ENCODE data around the gene FEZ2.

The FEZ2 gene

DNA sequence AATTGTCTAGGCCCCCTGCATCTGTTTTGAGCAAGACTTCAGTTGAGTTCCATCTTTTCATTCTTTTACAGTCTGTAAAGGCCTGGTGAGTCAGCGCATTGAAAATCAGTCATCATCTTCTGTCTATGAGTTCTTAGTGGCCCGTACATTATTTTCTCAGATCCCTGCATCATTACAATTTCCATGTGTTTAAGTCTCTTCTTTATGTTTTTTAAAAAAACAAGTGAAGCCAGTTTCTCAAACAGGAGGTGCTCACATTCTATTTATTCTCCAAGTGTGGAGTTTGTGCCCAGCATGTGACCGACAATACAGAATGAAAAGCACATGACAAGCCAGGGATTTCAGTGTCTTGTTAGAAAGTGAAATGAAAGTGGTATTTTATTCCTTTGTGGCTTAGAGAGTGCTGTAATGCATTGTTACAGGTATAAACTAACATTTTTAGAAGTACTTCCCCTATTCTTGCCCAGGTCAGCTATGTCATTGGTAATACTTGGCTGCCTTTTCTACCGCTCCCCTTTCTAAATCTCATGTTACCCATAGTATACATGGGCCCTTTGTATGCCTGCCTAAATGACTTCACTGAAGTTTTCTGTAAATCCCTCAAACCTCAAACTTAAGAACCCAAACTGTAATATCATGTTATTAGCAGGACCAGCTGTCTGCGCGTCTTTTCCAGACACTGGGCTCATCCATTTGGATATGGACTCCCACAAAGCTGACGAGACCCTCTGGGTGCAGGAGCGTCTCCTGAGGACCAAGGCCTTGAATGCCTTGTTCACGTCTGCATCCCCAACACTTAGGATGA lies 67.6 kb downstream of the FEZ2 start:
- DNase-seq (ENCODE audit: low read depth in 3 of 3): no peak

- no peak for DNase-seq (ENCODE audit: low read depth in 3 of 3)
Measured at GRCh38 chr2:36528766-36529392, 69.1 kb downstream of the FEZ2 start.

DNA sequence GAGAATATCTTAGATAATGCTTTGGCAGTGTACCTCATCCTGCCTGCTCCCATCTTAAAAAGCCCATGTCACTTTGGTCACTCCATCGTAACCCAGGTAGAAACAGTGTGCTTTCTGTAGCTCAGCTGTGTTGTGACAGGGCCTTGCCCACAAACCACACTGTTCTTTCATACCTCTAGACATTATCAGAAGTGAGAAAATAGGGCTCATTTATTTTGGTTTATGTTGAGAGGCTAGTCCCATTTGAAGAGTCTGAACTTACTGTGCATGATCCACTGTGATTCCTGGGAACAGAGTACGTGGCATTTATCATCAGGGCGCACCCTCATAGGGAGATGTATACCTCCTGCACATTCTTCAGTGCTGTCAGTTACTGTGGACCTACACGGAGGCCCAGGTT lies 69.7 kb downstream of the FEZ2 start:
- no peak for DNase-seq (ENCODE audit: low read depth in 3 of 3)

DNA sequence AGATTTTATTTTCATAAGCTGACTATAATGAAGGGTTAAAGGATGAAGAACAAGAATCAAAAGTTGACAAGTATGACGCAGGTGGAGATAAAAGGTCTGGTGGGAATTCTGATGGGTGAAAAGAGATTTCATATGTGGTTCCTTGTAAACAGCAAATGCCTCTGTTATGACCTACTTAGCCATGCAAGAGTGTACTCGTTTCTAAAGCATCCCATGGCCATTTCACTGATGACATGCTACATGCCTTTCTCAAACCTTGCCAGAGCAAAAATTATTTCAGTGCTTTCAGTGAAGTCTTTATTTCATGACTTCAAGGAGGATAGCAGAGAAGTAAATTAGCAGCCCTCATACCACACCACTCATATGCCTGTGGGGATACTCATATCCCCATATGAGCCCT lies 71.7 kb downstream of the FEZ2 start:
- DNase-seq (ENCODE audit: low read depth in 3 of 3): no peak

GRCh38 chr2:36525245-36525644 lies 72.7 kb downstream of the FEZ2 start:
- no peak for DNase-seq (ENCODE audit: low read depth in 3 of 3)

GRCh38 chr2:36523153-36523552 lies 74.8 kb downstream of the FEZ2 start:
- no peak for DNase-seq (ENCODE audit: low read depth in 3 of 3)

DNA sequence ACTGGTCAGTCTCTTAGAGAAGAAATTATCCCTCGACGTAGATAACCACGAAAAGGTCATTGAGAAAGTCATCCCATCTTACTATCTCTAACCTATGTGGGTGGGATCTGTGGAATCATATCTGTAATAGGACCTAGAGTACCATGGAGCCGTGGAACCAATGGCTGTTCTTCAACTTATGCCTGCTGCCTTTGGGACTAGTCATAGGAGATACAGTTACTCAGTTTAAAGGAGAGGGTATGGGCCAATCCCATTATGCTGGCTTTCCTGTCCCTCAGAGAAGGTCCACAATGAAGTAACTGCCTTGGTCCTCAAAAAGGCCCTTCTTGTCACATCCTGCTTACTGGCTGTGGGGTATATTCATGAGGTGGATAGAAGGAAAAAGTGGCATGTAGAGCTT lies 77.5 kb downstream of the FEZ2 start:
- no peak for DNase-seq (ENCODE audit: low read depth in 3 of 3)

- DNase-seq (ENCODE audit: low read depth in 3 of 3): no peak
Measured at GRCh38 chr2:36516136-36516870, 81.7 kb downstream of the FEZ2 start.

- no peak for DNase-seq (ENCODE audit: low read depth in 3 of 3)
Measured at GRCh38 chr2:36515538-36515937, 82.4 kb downstream of the FEZ2 start.

DNA sequence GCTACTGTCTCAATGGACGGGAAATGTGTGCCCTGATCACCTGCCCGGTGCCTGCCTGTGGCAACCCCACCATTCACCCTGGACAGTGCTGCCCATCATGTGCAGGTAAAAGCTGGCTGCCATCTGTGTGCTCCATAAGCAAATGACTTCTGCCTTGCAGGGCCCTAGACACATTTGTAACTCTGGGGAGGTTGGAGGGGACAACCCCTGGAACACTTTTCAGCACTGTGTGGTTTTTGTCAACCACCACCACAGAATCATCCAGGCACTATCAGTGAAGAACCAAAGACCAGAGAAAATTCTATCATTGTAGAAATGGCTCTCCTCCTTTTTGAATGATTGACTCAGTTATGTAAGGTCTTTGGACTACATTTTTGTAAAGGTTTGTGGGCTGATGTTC lies 84.3 kb downstream of the FEZ2 start:
- DNase-seq (ENCODE audit: low read depth in 3 of 3): no peak

GRCh38 chr2:36512705-36513104 lies 85.3 kb downstream of the FEZ2 start:
- DNase-seq (ENCODE audit: low read depth in 3 of 3): no peak

DNA sequence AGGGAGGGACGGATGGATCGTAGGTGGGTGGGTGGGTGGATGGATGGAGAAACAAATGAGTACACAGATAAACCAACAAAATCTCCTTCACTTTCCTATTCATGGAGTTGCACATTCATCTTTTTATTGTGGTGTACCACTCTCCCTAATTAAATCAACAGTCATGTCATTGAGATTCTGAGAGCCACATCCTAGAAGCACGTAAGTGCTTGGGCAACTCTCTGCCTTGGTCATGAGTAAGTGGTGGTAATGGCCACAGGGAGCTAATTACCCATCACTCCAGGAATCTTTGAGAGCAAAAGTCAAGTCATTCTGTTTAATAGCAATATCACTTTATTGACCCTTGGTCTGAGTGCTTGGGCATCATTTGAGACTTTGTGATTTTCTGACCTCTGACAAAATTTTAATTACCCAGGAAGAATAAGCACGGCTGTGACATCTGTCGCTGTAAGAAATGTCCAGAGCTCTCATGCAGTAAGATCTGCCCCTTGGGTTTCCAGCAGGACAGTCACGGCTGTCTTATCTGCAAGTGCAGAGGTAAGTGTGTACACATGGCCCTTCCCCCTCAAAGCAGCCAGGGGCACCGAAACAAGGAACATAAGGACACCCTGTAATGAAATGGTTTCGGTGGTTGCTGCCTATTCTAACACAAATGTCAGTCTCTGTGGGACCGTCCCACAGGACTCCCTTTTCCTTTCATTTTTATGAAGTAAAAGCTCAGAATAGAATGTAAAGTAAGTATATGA lies 85.9 kb downstream of the FEZ2 start:
- DNase-seq (ENCODE audit: low read depth in 3 of 3): no peak

- DNase-seq (ENCODE audit: low read depth in 3 of 3): no peak
Measured at GRCh38 chr2:36509075-36509474, 88.9 kb downstream of the FEZ2 start.

- peak in 1 of 3 experiments; percentile 2 for DNase-seq (ENCODE audit: low read depth in 3 of 3)
Measured at GRCh38 chr2:36507408-36507812, 90.6 kb downstream of the FEZ2 start.
